H1 (cell line): ENCODE results near the gene FAM219A. TPM values are rescaled to one million over a fixed set of nuclear protein-coding genes. Genes with fewer than 3 reads are reported as not detected.

ENCODE experiments used
- CTCF ChIA-PET: fragments of 300-600 bp; sonication (Branson Sonifier 250); formaldehyde crosslinking; loops from one replicate; lab custom pipeline; 2021; ENCODE audit not compliant: partially characterized antibody; lab: Charles Lee
- POLR2A ChIA-PET: fragments of 300-600 bp; sonication (Branson Sonifier 250); formaldehyde crosslinking; loops from one replicate; lab custom pipeline; 2021; ENCODE audit warnings: inconsistent platforms; ENCODE audit not compliant: partially characterized antibody; lab: Charles Lee
- DNase-seq, 2 experiments: peaks; one replicate each; pipeline versions ENCODE4 v3.0.0 to v3.0.0-alpha.2; 2010 to 2022; ENCODE audit warnings: low spot score in 2 of 2, low read depth in 1 of 2, mixed read lengths in 1 of 2
- FAIRE-seq: peaks from 2 replicates; lab custom pipeline; 2011; peaks lifted over from hg19 to GRCh38; lab: Jason Lieb, UNC
- H2AFZ ChIP-seq: 2 replicates; pipeline ENCODE4 v1.8.1; 2012; ENCODE audit warnings: low read length, inconsistent platforms
- H2AK5ac ChIP-seq: 2 replicates; pipeline ENCODE4 v1.6.1; 2013; ENCODE audit warnings: low read depth, low read length
- H2BK120ac ChIP-seq: replicated peaks from 2 replicates; pipeline ENCODE3; 2013; ENCODE audit warnings: low read depth, low read length, inconsistent platforms
- H2BK12ac ChIP-seq: 2 replicates; pipeline ENCODE4 v1.6.1; 2013; ENCODE audit warnings: low read depth, low read length
- H2BK15ac ChIP-seq: 2 replicates; pipeline ENCODE4 v1.6.1; 2013; ENCODE audit warnings: low read length
- H2BK20ac ChIP-seq: 2 replicates; pipeline ENCODE4 v1.6.1; 2013; ENCODE audit warnings: low read length
- H2BK5ac ChIP-seq: 2 replicates; pipeline ENCODE4 v1.6.1; 2013; ENCODE audit warnings: low read depth, low read length
- H3K14ac ChIP-seq: 2 replicates; pipeline ENCODE4 v1.6.1; 2013; ENCODE audit warnings: inconsistent platforms; ENCODE audit not compliant: insufficient read length
- H3K18ac ChIP-seq: 2 replicates; pipeline ENCODE4 v1.6.1; 2013; ENCODE audit warnings: low read length; ENCODE audit errors: extremely low read depth
- H3K23ac ChIP-seq: 2 replicates; pipeline ENCODE4 v1.6.1; 2013; ENCODE audit warnings: inconsistent platforms; ENCODE audit not compliant: insufficient read length
- H3K23me2 ChIP-seq: 2 replicates; pipeline ENCODE4 v1.6.1; 2013; ENCODE audit warnings: low read depth, low read length
- H3K27ac ChIP-seq: 2 replicates; pipeline ENCODE4 v1.6.1; 2011; ENCODE audit warnings: low read depth, low read length, inconsistent platforms
- H3K27me3 ChIP-seq, 4 experiments: replicated peaks in 1 of 4; 1 replicate in 1 of 4; 2 replicates in 3 of 4; pipeline versions ENCODE4 v1.6.1 to v1.8.1; 2011 to 2013; ENCODE audit warnings: low read length in 3 of 4, mild to moderate bottlenecking in 3 of 4, inconsistent platforms in 2 of 4, mixed read lengths in 2 of 4, moderate library complexity in 1 of 4; ENCODE audit not compliant: control insufficient read depth in 3 of 4, insufficient read depth in 3 of 4; ENCODE audit errors: extremely low read depth in 1 of 4
- H3K36me3 ChIP-seq, 4 experiments: 2 replicates each; pipeline versions ENCODE4 v1.6.1 to v1.8.1; 2011 to 2013; ENCODE audit warnings: mild to moderate bottlenecking in 4 of 4, low read length in 3 of 4, moderate library complexity in 2 of 4, control low read depth in 1 of 4, inconsistent platforms in 1 of 4; ENCODE audit not compliant: insufficient read depth in 4 of 4, control insufficient read depth in 2 of 4
- H3K4ac ChIP-seq: replicated peaks from 2 replicates; pipeline ENCODE3; 2013; ENCODE audit warnings: low read length, low read depth, mixed read lengths, inconsistent platforms; ENCODE audit not compliant: insufficient read length
- H3K4me1 ChIP-seq, 4 experiments: replicated peaks in 1 of 4; 1 replicate in 1 of 4; 2 replicates in 3 of 4; pipeline versions ENCODE4 v1.6.1 to v1.8.1; 2011 to 2013; ENCODE audit warnings: low read length in 3 of 4, inconsistent platforms in 2 of 4, mixed read lengths in 1 of 4; ENCODE audit not compliant: insufficient read depth in 4 of 4, control insufficient read depth in 3 of 4
- H3K4me2 ChIP-seq, 2 experiments: 2 replicates each; pipeline versions ENCODE4 v1.6.1 to v1.8.1; 2011 to 2013; ENCODE audit warnings: low read depth in 2 of 2, low read length in 2 of 2, control low read depth in 1 of 2, inconsistent platforms in 1 of 2, mild to moderate bottlenecking in 1 of 2; ENCODE audit not compliant: insufficient read depth in 1 of 2
- H3K4me3 ChIP-seq, 4 experiments: fragments of 200-600, 300-600 bp in 1 of 4; sonication (generic), shearing (Covaris generic), sonication (Bioruptor Twin) in 1 of 4; 2 replicates each; pipeline versions ENCODE4 v1.5.1 to v1.8.1; 2011 to 2016; ENCODE audit warnings: low read length in 4 of 4, low read depth in 3 of 4, control low read depth in 2 of 4, inconsistent platforms in 2 of 4, mild to moderate bottlenecking in 2 of 4, mixed read lengths in 1 of 4, moderate library complexity in 1 of 4; ENCODE audit not compliant: insufficient read depth in 2 of 4; ENCODE audit errors: extremely low read depth in 1 of 4
- H3K56ac ChIP-seq: replicated peaks from 2 replicates; pipeline ENCODE3; 2013; ENCODE audit warnings: low read depth, mild to moderate bottlenecking, mixed read lengths, low read length, inconsistent platforms; ENCODE audit not compliant: insufficient read length
- H3K79me1 ChIP-seq: 2 replicates; pipeline ENCODE4 v1.6.1; 2013; ENCODE audit warnings: low read depth, low read length, control low read depth
- H3K79me2 ChIP-seq, 2 experiments: 2 replicates each; pipeline versions ENCODE4 v1.6.1 to v1.8.1; 2012 to 2013; ENCODE audit warnings: low read length in 2 of 2, mild to moderate bottlenecking in 2 of 2, inconsistent platforms in 1 of 2; ENCODE audit not compliant: insufficient read depth in 2 of 2, control insufficient read depth in 1 of 2
- H3K9ac ChIP-seq, 4 experiments: replicated peaks in 1 of 4; 1 replicate in 1 of 4; 2 replicates in 3 of 4; pipeline versions ENCODE4 v1.6.1 to v1.8.1; 2011 to 2013; ENCODE audit warnings: low read depth in 3 of 4, low read length in 3 of 4, control low read depth in 2 of 4, mild to moderate bottlenecking in 2 of 4, moderate library complexity in 2 of 4, inconsistent platforms in 1 of 4; ENCODE audit errors: extremely low read depth in 1 of 4
- H3K9me3 ChIP-seq, 2 experiments: 2 replicates each; pipeline versions ENCODE4 v1.6.1 to v1.8.1; 2012 to 2013; ENCODE audit warnings: mild to moderate bottlenecking in 2 of 2, moderate library complexity in 2 of 2, control low read depth in 1 of 2, inconsistent platforms in 1 of 2, low read depth in 1 of 2, low read length in 1 of 2, mixed read lengths in 1 of 2; ENCODE audit not compliant: insufficient read depth in 2 of 2
- H4K20me1 ChIP-seq, 2 experiments: replicated peaks in 1 of 2; 2 replicates each; pipeline versions ENCODE3 to v1.8.1; 2011 to 2013; ENCODE audit warnings: inconsistent platforms in 2 of 2, low read length in 2 of 2, mild to moderate bottlenecking in 1 of 2; ENCODE audit not compliant: insufficient read depth in 2 of 2, control insufficient read depth in 1 of 2
- H4K5ac ChIP-seq: 2 replicates; pipeline ENCODE4 v1.6.1; 2013; ENCODE audit warnings: low read length, low read depth, mixed read lengths, inconsistent platforms; ENCODE audit not compliant: insufficient read length
- H4K8ac ChIP-seq: 2 replicates; pipeline ENCODE4 v1.8.0; 2013; ENCODE audit warnings: mild to moderate bottlenecking, moderate library complexity, low read length, inconsistent platforms; ENCODE audit not compliant: insufficient read depth; ENCODE audit errors: extremely low read depth
- H4K91ac ChIP-seq: replicated peaks from 2 replicates; pipeline ENCODE3; 2013; ENCODE audit warnings: low read length, mixed read lengths, inconsistent platforms; ENCODE audit not compliant: insufficient read length
- CTCF ChIP-seq, 3 experiments: IDR thresholded peaks; 1 replicate in 2 of 3; 2 replicates in 1 of 3; pipeline versions ENCODE4 v1.5.1 to v1.6.1; 2011; ENCODE audit warnings: low read length in 3 of 3, mild to moderate bottlenecking in 3 of 3, inconsistent platforms in 2 of 3, low read depth in 1 of 3, moderate library complexity in 1 of 3; ENCODE audit not compliant: insufficient read depth in 1 of 3; ENCODE audit errors: control extremely low read depth in 1 of 3
- EZH2 ChIP-seq: fragments of 200-600 bp; sonication (generic); IDR thresholded peaks from 2 replicates; pipeline ENCODE4 v1.7.1; 2012; ENCODE audit warnings: low read depth, mild to moderate bottlenecking, moderate library complexity, low read length, inconsistent platforms; ENCODE audit not compliant: severe bottlenecking
- RBBP5 ChIP-seq: IDR thresholded peaks from 2 replicates; pipeline ENCODE4 v1.7.1; 2012; ENCODE audit warnings: low read depth, mild to moderate bottlenecking, inconsistent platforms, low read length, moderate library complexity, borderline replicate concordance
- RFX5 ChIP-seq: IDR thresholded peaks from 2 replicates; pipeline ENCODE4 v1.6.1; 2011; ENCODE audit warnings: low read depth, low read length, improper control_type of control experiment, borderline replicate concordance
- WGBS, 2 experiments: shearing (Covaris generic) in 1 of 2; methylation state at CpG; one replicate each; pipeline versions ENCODE4 v1.1.6 to v1.1.7; 2013 to 2015; ENCODE audit warnings: low lambda C conversion rate in 2 of 2, mixed read lengths in 2 of 2, inconsistent platforms in 1 of 2, low coverage in 1 of 2, missing lambda C conversion rate in 1 of 2; ENCODE audit not compliant: insufficient replicate concordance in 2 of 2, insufficient coverage in 1 of 2, insufficient read length in 1 of 2; ENCODE audit errors: extremely low coverage in 1 of 2, missing lambda C conversion rate in 1 of 2; 5-methylcytosine and 5-hydroxymethylcytosine counted together
- polyA plus RNA-seq, 7 experiments: library from polyadenylated mRNA; depleted of rRNA in 3 of 7; stranded (reverse) in 5 of 7; unstranded in 2 of 7; fragments of >200 nt in 5 of 7; fragments of 200-250 nt in 2 of 7; gene quantifications; 1 replicate in 5 of 7; 2 replicates in 1 of 7; 4 replicates in 1 of 7; pipeline versions ENCODE4 v1.2.1 to v1.2.3, GENCODE V29; 2011 to 2013; ENCODE audit warnings: missing spikeins in 2 of 7, mixed read lengths in 2 of 7
- total RNA-seq: library from RNA; stranded (reverse); fragmentation: NEBNext Ultra II Directional; extraction: Animal tissue kit (Norgen Biotek cat#: 25700); gene quantifications from 2 replicates; pipeline ENCODE4 v1.2.1, GENCODE V29; 2021

FAM219A gene
- total and polyA plus RNA-seq, 2 of the 8 experiments (the other 6 are each of a cell fraction or from before 2014, with no cell fraction given) = 7.7 to 10.4 TPM

DNA sequence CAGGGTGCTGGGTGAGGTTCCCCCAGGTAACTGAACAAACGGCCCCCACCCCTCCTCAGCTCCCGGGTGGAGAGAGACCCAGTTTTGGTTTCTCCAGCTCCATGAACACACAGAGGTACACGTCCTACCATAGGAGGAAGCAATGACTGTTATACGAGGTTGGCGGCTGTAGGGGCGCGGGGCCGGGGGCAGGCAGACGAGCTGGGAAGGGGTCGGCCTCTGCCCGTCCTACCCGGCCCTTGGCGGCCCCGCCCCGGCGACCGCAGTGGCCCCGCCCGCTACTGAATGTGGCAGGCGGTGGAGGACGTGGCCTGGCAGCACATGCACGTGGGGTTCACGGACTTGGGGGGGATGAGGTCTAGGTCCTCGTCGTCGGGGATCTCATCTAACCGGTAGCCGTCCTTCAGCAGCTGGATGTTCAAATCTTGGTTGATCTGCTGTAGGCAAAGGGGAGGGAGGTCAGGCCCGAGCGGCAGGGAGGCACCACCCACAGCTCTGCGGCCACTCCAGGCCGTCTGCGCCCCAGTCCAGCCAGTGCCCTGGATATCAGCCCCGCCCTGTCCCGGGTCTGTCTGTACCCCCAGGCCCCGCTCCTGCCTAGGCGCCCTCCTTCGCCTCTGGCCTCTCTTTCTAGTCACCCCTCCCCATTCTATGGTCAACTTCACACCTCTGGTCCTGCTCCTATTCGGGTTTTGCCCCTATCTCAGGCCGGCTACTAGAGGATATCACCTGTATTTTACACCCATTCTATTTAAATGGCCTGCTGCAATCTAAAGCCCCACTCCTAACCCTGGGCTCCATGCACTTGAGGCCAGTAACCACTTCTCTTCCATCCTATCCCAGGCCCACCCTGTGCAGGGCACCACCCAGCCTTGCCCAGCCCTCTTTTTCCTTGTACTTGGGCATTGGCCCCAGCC is 57.4 kb downstream of the FAM219A start:
- no peak overlapping the region; the same call in 1 of the 2 replicates for H4K8ac ChIP-seq
- no peak overlapping the region for H2AFZ ChIP-seq
- H2AK5ac ChIP-seq = no peak overlapping the region
- H3K27me3 ChIP-seq = no peaks in the 10 kb centered on the region
- H3K4me2 ChIP-seq = no peak overlapping the region
- H4K20me1 ChIP-seq = peaks cover 0 to 2% of the 10 kb centered on the region in 2 experiments
- 89% methylated on average over 34 of the region's 40 CpGs; no CpG with 5 or more reads in 1 of the 2 experiments for WGBS, 2 experiments
- H3K14ac ChIP-seq = no peak overlapping the region
- ChIA-PET POLR2A (no interaction called here), CTCF (interaction anchor here (0.5 to 3.6 kb wide), 19 partner anchors 8 to 1372 kb away, joined by 3 to 16 read pairs (median 4); no protein-coding TSS in a partner anchor)
- no peak overlapping the region for H3K27ac ChIP-seq
- no peaks in the 10 kb centered on the region for H3K79me2 ChIP-seq
- H4K91ac ChIP-seq = no peak overlapping the region
- H4K5ac ChIP-seq = no peak overlapping the region
- no peak overlapping the region for H3K9ac ChIP-seq
- H3K4ac ChIP-seq = no peak overlapping the region
- H3K23me2 ChIP-seq = no peaks in the 10 kb centered on the region
- no peaks in the 10 kb centered on the region for H3K4me1 ChIP-seq
- H3K79me1 ChIP-seq = no peaks in the 10 kb centered on the region
- no peak overlapping the region for H2BK120ac ChIP-seq
- H3K23ac ChIP-seq = no peak overlapping the region
- H3K18ac ChIP-seq = no peak overlapping the region
- H2BK12ac ChIP-seq = no peak overlapping the region
- H2BK20ac ChIP-seq = no peak overlapping the region
- no peak for FAIRE-seq
- H3K9me3 ChIP-seq = no peaks in the 10 kb centered on the region
- H2BK5ac ChIP-seq = no peak overlapping the region
- no peaks in the 10 kb centered on the region; a peak in 2 of 8 replicates for H3K36me3 ChIP-seq
- H2BK15ac ChIP-seq = no peak overlapping the region
- DNase-seq = no peak
- no peak overlapping the region for H3K4me3 ChIP-seq
- H3K56ac ChIP-seq = no peak overlapping the region
- TF ChIP-seq RBBP5 (no peak), EZH2 (no peak), RFX5 (no peak), CTCF (IDR thresholded peaks at IDR 0.05; ENCODE audit: control extremely low read depth in 1 of 3, insufficient read depth in 1 of 3, low read depth in 1 of 3, low read length in 3 of 3) (no peak)
